D341Med (cell line): ENCODE measurements around the gene BMAL2.
A peak's percentile ranks its signal among the peaks of the same experiment; 100 is the strongest.

Experiments used
- DNase-seq: peaks from one replicate; pipeline ENCODE4 v3.0.0; 2012; ENCODE audit warnings: low spot score

Gene BMAL2

GRCh38 chr12:27332714-27333402 is at the start of gene BMAL2:
Gene BMAL2 (plus strand): TSS chr12:27332836. CDS start chr12:27333073, 237 bp downstream.
- peak; percentile 87 for DNase-seq

- no peak for DNase-seq
These were observed 48.6 kb upstream of the BMAL2 start for GRCh38 chr12:27284021-27284420.

GRCh38 chr12:27284751-27285150 is 47.9 kb upstream of the BMAL2 start:
- no peak for DNase-seq

- no peak for DNase-seq
These were observed 47.2 kb upstream of the BMAL2 start for GRCh38 chr12:27285403-27285802.

GRCh38 chr12:27289414-27289813 is 43.2 kb upstream of the BMAL2 start:
- DNase-seq: no peak

GRCh38 chr12:27290501-27291168 is 42.0 kb upstream of the BMAL2 start:
- no peak for DNase-seq

GRCh38 chr12:27291862-27292261 is 40.8 kb upstream of the BMAL2 start:
- no peak for DNase-seq

- no peak for DNase-seq
These were observed 39.9 kb upstream of the BMAL2 start for GRCh38 chr12:27292718-27293117.

GRCh38 chr12:27293463-27293862 is 39.2 kb upstream of the BMAL2 start:
- no peak for DNase-seq

- DNase-seq: no peak
These were observed 36.0 kb upstream of the BMAL2 start for GRCh38 chr12:27296674-27297073.

GRCh38 chr12:27297566-27297965 is 35.1 kb upstream of the BMAL2 start:
- no peak for DNase-seq

GRCh38 chr12:27299102-27299501 is 33.5 kb upstream of the BMAL2 start:
- DNase-seq: no peak

GRCh38 chr12:27300226-27300625 is 32.4 kb upstream of the BMAL2 start:
- DNase-seq: no peak

- DNase-seq: no peak
These were observed 29.2 kb upstream of the BMAL2 start for GRCh38 chr12:27303139-27304111.

GRCh38 chr12:27304856-27305255 is 27.8 kb upstream of the BMAL2 start:
- no peak for DNase-seq

- no peak for DNase-seq
These were observed 26.8 kb upstream of the BMAL2 start for GRCh38 chr12:27305673-27306456.

- no peak for DNase-seq
These were observed 23.2 kb upstream of the BMAL2 start for GRCh38 chr12:27309293-27309994.

- no peak for DNase-seq
These were observed 22.7 kb upstream of the BMAL2 start for GRCh38 chr12:27309995-27310315.

GRCh38 chr12:27316947-27317346 is 15.7 kb upstream of the BMAL2 start:
- DNase-seq: no peak

GRCh38 chr12:27319409-27319808 is 13.2 kb upstream of the BMAL2 start:
- DNase-seq: no peak

GRCh38 chr12:27319848-27320247 is 12.8 kb upstream of the BMAL2 start:
- no peak for DNase-seq
